GM23338 (cell line): ENCODE data around the gene INTS14. TPM values are rescaled to one million over a fixed set of nuclear protein-coding genes. Genes with fewer than 3 reads are reported as not detected.

Experiments
- ATAC-seq: fragments of 200-7000 bp; cut with Tn5 transposase; 3 replicates; pipeline ENCODE4 v1.9.1; 2020
- DNase-seq: peaks from one replicate; pipeline ENCODE4 v3.0.0-alpha.2; 2015; ENCODE audit warnings: low spot score
- H2AFZ ChIP-seq: fragments of 200-600 bp; sonication (generic); 2 replicates; pipeline ENCODE4 v1.8.0; 2016; ENCODE audit warnings: antibody characterized with exemption, mild to moderate bottlenecking, moderate library complexity
- H3F3A ChIP-seq: fragments of 200-600 bp; sonication (generic); replicated peaks from 2 replicates; pipeline ENCODE4 v1.8.0; 2017; ENCODE audit warnings: antibody characterized with exemption, mixed run types, low read depth
- H3K27ac ChIP-seq: fragments of 200-600 bp; sonication (generic); 2 replicates; pipeline ENCODE4 v1.6.1; 2016; ENCODE audit warnings: low read depth
- H3K27me3 ChIP-seq: fragments of 200-600 bp; sonication (generic); 2 replicates; pipeline ENCODE4 v1.8.0; 2016; ENCODE audit warnings: mild to moderate bottlenecking, mixed run types, moderate library complexity; ENCODE audit not compliant: insufficient read depth
- H3K36me3 ChIP-seq: fragments of 200-600 bp; sonication (generic); 2 replicates; pipeline ENCODE4 v1.8.0; 2016; ENCODE audit warnings: mild to moderate bottlenecking; ENCODE audit not compliant: insufficient read depth
- H3K4me1 ChIP-seq: fragments of 200-600 bp; sonication (generic); 2 replicates; pipeline ENCODE4 v1.8.0; 2016; ENCODE audit warnings: mild to moderate bottlenecking, moderate library complexity; ENCODE audit not compliant: insufficient read depth
- H3K4me2 ChIP-seq: fragments of 200-600 bp; sonication (generic); 2 replicates; pipeline ENCODE4 v1.7.1; 2017; ENCODE audit warnings: mixed run types
- H3K4me3 ChIP-seq: fragments of 200-600 bp; sonication (generic); 2 replicates; pipeline ENCODE4 v1.6.1; 2016; ENCODE audit warnings: mixed run types
- H3K79me2 ChIP-seq: fragments of 200-600 bp; sonication (generic); replicated peaks from 2 replicates; pipeline ENCODE4 v1.8.0; 2017; ENCODE audit warnings: mild to moderate bottlenecking; ENCODE audit not compliant: insufficient read depth
- H3K9me2 ChIP-seq: fragments of 200-600 bp; sonication (generic); 2 replicates; pipeline ENCODE4 v1.8.0; 2017; ENCODE audit not compliant: insufficient read depth
- H4K20me1 ChIP-seq: fragments of 200-600 bp; sonication (generic); replicated peaks from 2 replicates; pipeline ENCODE4 v1.8.0; 2017; ENCODE audit warnings: mild to moderate bottlenecking; ENCODE audit not compliant: insufficient read depth
- H3K27ac Mint-ChIP-seq: 2 replicates; pipeline ENCODE4 v1.8.0; 2020; ENCODE audit warnings: inconsistent platforms, mild to moderate bottlenecking, moderate library complexity, mixed read lengths
- H3K27me3 Mint-ChIP-seq: 3 replicates; pipeline ENCODE4 v1.8.0; 2022; ENCODE audit warnings: low read depth, mild to moderate bottlenecking, moderate library complexity, mixed read lengths, inconsistent platforms; ENCODE audit not compliant: insufficient read depth, poor library complexity
- H3K36me3 Mint-ChIP-seq: 3 replicates; pipeline ENCODE4 v1.8.0; 2021; ENCODE audit warnings: low read depth, mild to moderate bottlenecking, inconsistent platforms, moderate library complexity, mixed read lengths
- H3K4me1 Mint-ChIP-seq: 3 replicates; pipeline ENCODE4 v1.8.0; 2020; ENCODE audit warnings: mild to moderate bottlenecking, inconsistent platforms, mixed read lengths
- H3K4me3 Mint-ChIP-seq: 3 replicates; pipeline ENCODE4 v1.8.0; 2021; ENCODE audit warnings: moderate library complexity, mild to moderate bottlenecking, inconsistent platforms, mixed read lengths
- H3K9me3 Mint-ChIP-seq: 3 replicates; pipeline ENCODE4 v1.8.0; 2020; ENCODE audit warnings: moderate library complexity, mild to moderate bottlenecking, inconsistent platforms, mixed read lengths
- CTCF ChIP-seq, 2 experiments: fragments of 200-600 bp in 1 of 2; sonication (generic) in 1 of 2; conservative IDR thresholded peaks; 2 replicates each; pipeline versions ENCODE4 v1.5.1 to v1.6.1; 2016 to 2017; ENCODE audit warnings: antibody characterized with exemption in 2 of 2, low read depth in 2 of 2, mild to moderate bottlenecking in 2 of 2, moderate library complexity in 1 of 2
- ETS1 ChIP-seq: IDR thresholded peaks from 2 replicates; pipeline ENCODE4 v1.6.1; 2016; ENCODE audit warnings: antibody characterized with exemption
- EZH2 ChIP-seq: fragments of 200-600 bp; sonication (generic); IDR thresholded peaks from one replicate; pipeline ENCODE4 v1.8.0; 2017; ENCODE audit warnings: antibody characterized with exemption, mild to moderate bottlenecking, low read depth; ENCODE audit not compliant: unreplicated experiment
- JUNB ChIP-seq: IDR thresholded peaks from one replicate; pipeline ENCODE4 v1.6.1; 2016; ENCODE audit warnings: antibody characterized with exemption; ENCODE audit not compliant: unreplicated experiment
- REST ChIP-seq: IDR thresholded peaks from one replicate; pipeline ENCODE4 v1.6.1; 2018; ENCODE audit warnings: antibody characterized with exemption; ENCODE audit not compliant: unreplicated experiment
- ZNF462 ChIP-seq: fragments of 250-450 bp; sonication (Bioruptor Pico); IDR thresholded peaks from 2 replicates; pipeline ENCODE4 v1.5.0; 2020; ENCODE audit warnings: mild to moderate bottlenecking, moderate library complexity
- polyA plus RNA-seq: library from polyadenylated mRNA; unstranded; fragments of >200 nt; fragmentation: Nextera tagmentation; extraction: Ambion mirVana; gene quantifications from 2 replicates; pipeline ENCODE4 v1.2.1, GENCODE V29; 2016
- total RNA-seq: library from RNA; depleted of rRNA; stranded (reverse); fragments of >200 nt; shearing (Covaris generic); gene quantifications from 2 replicates; pipeline ENCODE4 v1.2.3, GENCODE V29; 2014

The INTS14 gene
- total and polyA plus RNA-seq, 2 experiments from 2014 or later, result 15.2 to 37.7 TPM

GRCh38 chr15:65650312-65651041, 39.5 kb upstream of the INTS14 start:
- no peak overlapping the region for H2AFZ ChIP-seq
- H3K79me2 ChIP-seq, result no peaks in the 10 kb centered on the region
- no peaks in the 10 kb centered on the region for H3K36me3 ChIP-seq
- no peak for TF ChIP-seq EZH2
- no peak for TF ChIP-seq REST
- TF ChIP-seq ETS1, result no peak
- TF ChIP-seq JUNB, result no peak
- TF ChIP-seq CTCF (conservative IDR thresholded peaks at IDR 0.05; ENCODE audit: low read depth in 2 of 2), result no peak
- no peak for TF ChIP-seq ZNF462 (CRISPR knock-in tag)
- Mint-ChIP-seq H3K27ac (no peak overlapping the region), H3K4me3 (no peak overlapping the region), H3K9me3 (no peaks in the 10 kb centered on the region), H3K27me3 (no peaks in the 10 kb centered on the region), H3K4me1 (peaks cover 10% of the 10 kb centered on the region; the same call in 2 of the 3 replicates), H3K36me3 (no peaks in the 10 kb centered on the region)
- no peak overlapping the region for H3K27ac ChIP-seq
- H4K20me1 ChIP-seq, result no peaks in the 10 kb centered on the region
- no peaks in the 10 kb centered on the region for H3F3A ChIP-seq
- no peaks in the 10 kb centered on the region for H3K9me2 ChIP-seq
- no peak for DNase-seq
- H3K4me3 ChIP-seq, result no peak overlapping the region
- no peak for ATAC-seq
- no peaks in the 10 kb centered on the region for H3K27me3 ChIP-seq
- no peak overlapping the region for H3K4me2 ChIP-seq
- H3K4me1 ChIP-seq, result peaks cover 4% of the 10 kb centered on the region; the same call in 1 of the 2 replicates
